Measurements from ENCODE around the gene OR2V1.

GRCh38 chr5:181136361-181136955 is 5.5 kb upstream of the OR2V1 start:
- TF ChIP-seq GATA2 (IDR thresholded peaks at IDR 0.05; ENCODE audit: low read depth, low read length) (no peak), GATA3 (IDR thresholded peaks at IDR 0.05; ENCODE audit: low read depth, low read length) (no peak)
